Ovary (tissue), 3 donors: Measurements from ENCODE around the gene CIDEC.

Experiments used
- EP300 ChIP-seq: sonication (generic); formaldehyde crosslinking; IDR thresholded peaks from one replicate; pipeline ENCODE4 v1.6.1; 2017; ENCODE audit warnings: antibody characterized with exemption
- POLR2A ChIP-seq: fragments of 450-650 bp; IDR thresholded peaks from one replicate; pipeline ENCODE4 v1.6.1; 2017; ENCODE audit warnings: antibody characterized with exemption, mild to moderate bottlenecking, moderate library complexity
- TF ChIP-seq, protein P1 (sequence below), 3 donors: fragments of 450-650 bp in 2 of 3; fragments of 200-600 bp in 1 of 3; IDR thresholded peaks; one replicate each; pipeline versions ENCODE4 v1.5.1 to v1.8.0; 2016 to 2022; ENCODE audit warnings: antibody characterized with exemption in 3 of 3, mild to moderate bottlenecking in 1 of 3
- donor health status: DM: no; HTN: no; CAD: no.

GRCh38 chr3:9818666-9819335 is 61.3 kb downstream of the CIDEC start:
- no peak for TF ChIP-seq EP300
- TF ChIP-seq, protein P1, sequence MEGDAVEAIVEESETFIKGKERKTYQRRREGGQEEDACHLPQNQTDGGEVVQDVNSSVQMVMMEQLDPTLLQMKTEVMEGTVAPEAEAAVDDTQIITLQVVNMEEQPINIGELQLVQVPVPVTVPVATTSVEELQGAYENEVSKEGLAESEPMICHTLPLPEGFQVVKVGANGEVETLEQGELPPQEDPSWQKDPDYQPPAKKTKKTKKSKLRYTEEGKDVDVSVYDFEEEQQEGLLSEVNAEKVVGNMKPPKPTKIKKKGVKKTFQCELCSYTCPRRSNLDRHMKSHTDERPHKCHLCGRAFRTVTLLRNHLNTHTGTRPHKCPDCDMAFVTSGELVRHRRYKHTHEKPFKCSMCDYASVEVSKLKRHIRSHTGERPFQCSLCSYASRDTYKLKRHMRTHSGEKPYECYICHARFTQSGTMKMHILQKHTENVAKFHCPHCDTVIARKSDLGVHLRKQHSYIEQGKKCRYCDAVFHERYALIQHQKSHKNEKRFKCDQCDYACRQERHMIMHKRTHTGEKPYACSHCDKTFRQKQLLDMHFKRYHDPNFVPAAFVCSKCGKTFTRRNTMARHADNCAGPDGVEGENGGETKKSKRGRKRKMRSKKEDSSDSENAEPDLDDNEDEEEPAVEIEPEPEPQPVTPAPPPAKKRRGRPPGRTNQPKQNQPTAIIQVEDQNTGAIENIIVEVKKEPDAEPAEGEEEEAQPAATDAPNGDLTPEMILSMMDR (IDR thresholded peaks at IDR 0.05) = no peak
- TF ChIP-seq POLR2A = no peak
